K562 (cell line): Measurements from ENCODE around the gene OPRL1. TPM values are rescaled to one million over a fixed set of nuclear protein-coding genes. Genes with fewer than 3 reads are reported as not detected.

Source experiments
- CLOCK ChIP-seq: fragments of 250-450 bp; sonication (Bioruptor Pico); IDR thresholded peaks from 2 replicates; pipeline ENCODE4 v1.4.0; 2020; ENCODE audit warnings: mild to moderate bottlenecking, moderate library complexity, borderline replicate concordance
- ELK3 ChIP-seq: fragments of 450-650 bp; formaldehyde crosslinking; IDR thresholded peaks from 2 replicates; pipeline ENCODE4 v1.4.0; 2020; ENCODE audit warnings: mild to moderate bottlenecking
- MGA ChIP-seq: fragments of 450-650 bp; IDR thresholded peaks from 2 replicates; pipeline ENCODE4 v1.6.1; 2016; ENCODE audit warnings: mild to moderate bottlenecking, moderate library complexity
- POLR2AphosphoS2 ChIP-seq: IDR thresholded peaks from 2 replicates; pipeline ENCODE4 v1.6.1; 2012; ENCODE audit warnings: low read length, improper control_type of control experiment
- RBFOX2 ChIP-seq: fragments of 200-400 bp; formaldehyde crosslinking; IDR thresholded peaks from 2 replicates; pipeline ENCODE4 v1.6.1; 2017; ENCODE audit warnings: low read depth, mild to moderate bottlenecking, low read length, moderate library complexity
- SIRT6 ChIP-seq: IDR thresholded peaks from one replicate; pipeline ENCODE4 v1.6.1; 2012; ENCODE audit warnings: low read depth, mild to moderate bottlenecking, control low read depth, inconsistent platforms, low read length, moderate library complexity
- TCF3 ChIP-seq: sonication (generic); formaldehyde crosslinking; IDR thresholded peaks from 2 replicates; pipeline ENCODE4 v1.4.0; 2020; ENCODE audit warnings: mild to moderate bottlenecking, missing genetic modification reagents
- TFAP4 ChIP-seq: sonication (generic); formaldehyde crosslinking; IDR thresholded peaks from 2 replicates; pipeline ENCODE4 v1.8.0; 2022; ENCODE audit warnings: missing genetic modification reagents, mild to moderate bottlenecking, moderate library complexity, borderline replicate concordance
- ZNF133 ChIP-seq: fragments of 250-450 bp; sonication (Bioruptor Pico); IDR thresholded peaks from 2 replicates; pipeline ENCODE4 v1.4.0; 2020; ENCODE audit warnings: mild to moderate bottlenecking
- ZNF324 ChIP-seq: fragments of 250-450 bp; sonication (Bioruptor Pico); IDR thresholded peaks from 2 replicates; pipeline ENCODE4 v1.4.0; 2020; ENCODE audit warnings: mild to moderate bottlenecking
- polyA plus RNA-seq, 8 experiments: library from polyadenylated mRNA; depleted of rRNA in 4 of 8; stranded (reverse) in 5 of 8; unstranded in 3 of 8; fragments of >200 nt; fragmentation: Nextera tagmentation in 2 of 8; fragmentation: Illumina TruSeq in 1 of 8; extraction: Ambion mirVana in 2 of 8; extraction: Trizol in 1 of 8; gene quantifications; 2 replicates each; pipeline versions ENCODE4 v1.2.1 to v1.2.3, GENCODE V29; 2011 to 2014; ENCODE audit warnings: inconsistent platforms in 1 of 8, missing spikeins in 1 of 8
- total RNA-seq, 7 experiments: library from RNA; depleted of rRNA in 6 of 7; stranded (reverse); fragments of >200 nt in 6 of 7; fragmentation: Illumina TruSeq in 2 of 7; extraction: Trizol in 2 of 7; gene quantifications; 2 replicates each; pipeline versions ENCODE4 v1.2.1 to v1.2.3, GENCODE V29; 2011 to 2021; ENCODE audit warnings: low replicate concordance in 1 of 7

The OPRL1 gene
- total and polyA plus RNA-seq, 9 of the 15 experiments (the other 6 are each of a cell fraction or from before 2014, with no cell fraction given), result 0.06 to 0.33 (median 0.11) TPM; not detected in 2

GRCh38 chr20:64057628-64058498 is 22.0 kb upstream of the OPRL1 start (continued):
- TF ChIP-seq MGA (no peak), SIRT6 (no peak), TFAP4 (CRISPR knock-in tag) (peak; percentile 61; the same call in 1 of the 2 replicates), POLR2AphosphoS2 (no peak), CLOCK (CRISPR knock-in tag) (no peak), TCF3 (no peak), ZNF324 (CRISPR knock-in tag) (no peak), RBFOX2 (no peak), ELK3 (CRISPR knock-in tag) (no peak), ZNF133 (CRISPR knock-in tag) (no peak)
